ENCODE measurements around the gene PICALM.

GRCh38 chr11:85950317-85951048 lies 118.4 kb downstream of the PICALM start:
- TF ChIP-seq EZH2 (IDR thresholded peaks at IDR 0.05; ENCODE audit: borderline replicate concordance, control insufficient read depth, low read depth, low read length) (no peak), MEF2A (IDR thresholded peaks at IDR 0.05; ENCODE audit: insufficient read depth, low read depth, low read length) (no peak), SUPT20H (IDR thresholded peaks at IDR 0.05; ENCODE audit: borderline replicate concordance, control insufficient read depth, low read depth, low read length) (no peak), CTCF (IDR thresholded peaks at IDR 0.05 in 2 of 3, conservative IDR thresholded peaks at IDR 0.05 in 1 of 3; ENCODE audit: control insufficient read depth in 2 of 3, extremely low read depth in 1 of 3, insufficient read depth in 1 of 3, low read depth in 3 of 3, low read length in 3 of 3) (no peak), ATF3 (IDR thresholded peaks at IDR 0.05; ENCODE audit: borderline replicate concordance, extremely low read depth, low read depth, low read length) (no peak), CEBPB (IDR thresholded peaks at IDR 0.05; ENCODE audit: borderline replicate concordance in 1 of 2, low read depth in 2 of 2, low read length in 2 of 2) (no peak), ATF7 (IDR thresholded peaks at IDR 0.05; ENCODE audit: low read depth) (no peak), BRCA1 (IDR thresholded peaks at IDR 0.05; ENCODE audit: low read depth, low read length) (no peak), REST (IDR thresholded peaks at IDR 0.05; ENCODE audit: low read depth, low read length) (no peak)

Data from GM12878 (cell line).